HG03378 (cell line): Measurements from ENCODE around the gene CHST11.
"Not testable (repeated sequence)": the region's sequence is repeated elsewhere in the genome, so short reads cannot be mapped to it uniquely, and the experiment has no call there.

Experiments
- ATAC-seq: cut with Tn5 transposase; IDR thresholded peaks from one replicate; pipeline ENCODE4 v1.9.1; 2021; ENCODE audit warnings: mild to moderate bottlenecking, moderate library complexity; ENCODE audit not compliant: unreplicated experiment

Gene CHST11

DNA sequence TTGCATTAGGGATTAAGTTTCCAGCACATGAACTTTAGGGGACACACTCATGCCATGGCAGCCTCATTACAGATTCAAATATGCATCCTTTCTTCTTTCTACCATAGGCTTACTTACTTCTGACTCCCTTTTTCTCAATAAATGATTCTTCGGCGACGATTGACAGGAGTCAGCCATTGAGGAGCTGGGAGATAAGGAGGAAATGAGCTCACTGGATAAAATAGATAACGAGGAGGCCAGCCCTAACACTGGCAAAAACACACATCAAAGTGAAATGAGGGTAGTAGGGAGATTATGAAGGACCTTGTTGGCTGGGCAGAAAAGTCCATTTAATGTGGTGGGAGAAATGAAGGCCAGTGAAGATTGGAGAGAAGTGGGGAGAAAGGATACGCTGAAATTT lies 329.1 kb downstream of the CHST11 start:
- no peak for ATAC-seq

DNA sequence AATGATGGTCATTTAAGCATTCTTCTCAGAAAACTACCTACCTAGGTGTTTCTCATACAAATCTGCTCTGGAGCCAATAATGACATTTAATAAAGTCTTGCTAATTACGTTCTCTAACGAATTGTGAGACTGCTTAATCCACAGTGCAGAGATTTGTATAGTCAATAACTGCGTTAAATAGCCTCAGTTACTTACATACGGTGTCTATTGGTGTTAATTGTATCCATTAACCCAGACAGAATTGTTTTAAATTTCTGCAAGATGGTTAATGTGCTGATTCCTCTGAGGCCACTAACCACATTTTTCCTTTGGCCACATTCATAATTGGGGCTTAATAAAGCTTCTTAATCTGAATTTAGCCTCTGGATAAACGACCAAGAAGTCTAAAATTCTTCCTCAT lies 329.6 kb downstream of the CHST11 start:
- no peak for ATAC-seq

DNA sequence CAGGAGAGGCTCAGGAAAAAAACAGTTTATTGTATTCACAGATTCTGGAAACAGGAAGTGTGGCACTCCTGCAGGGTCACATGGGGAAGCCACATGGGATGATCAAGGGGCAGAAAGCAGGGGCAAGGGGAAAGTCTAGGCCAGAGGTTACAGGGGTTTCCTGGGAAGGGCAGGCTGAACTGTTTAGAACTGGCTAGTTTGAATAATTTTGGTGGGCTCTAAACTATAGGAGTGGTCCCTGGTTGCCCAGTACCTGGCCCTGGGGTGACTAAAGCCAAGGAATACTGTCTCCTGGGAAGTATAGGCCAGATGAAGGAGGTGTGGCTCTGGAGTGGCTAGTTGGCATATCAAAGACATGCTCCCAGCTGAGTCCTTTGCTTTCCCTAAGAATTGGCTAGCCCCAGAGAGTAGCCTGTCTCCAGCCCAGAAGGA lies 332.1 kb downstream of the CHST11 start:
- ATAC-seq, result no peak

DNA sequence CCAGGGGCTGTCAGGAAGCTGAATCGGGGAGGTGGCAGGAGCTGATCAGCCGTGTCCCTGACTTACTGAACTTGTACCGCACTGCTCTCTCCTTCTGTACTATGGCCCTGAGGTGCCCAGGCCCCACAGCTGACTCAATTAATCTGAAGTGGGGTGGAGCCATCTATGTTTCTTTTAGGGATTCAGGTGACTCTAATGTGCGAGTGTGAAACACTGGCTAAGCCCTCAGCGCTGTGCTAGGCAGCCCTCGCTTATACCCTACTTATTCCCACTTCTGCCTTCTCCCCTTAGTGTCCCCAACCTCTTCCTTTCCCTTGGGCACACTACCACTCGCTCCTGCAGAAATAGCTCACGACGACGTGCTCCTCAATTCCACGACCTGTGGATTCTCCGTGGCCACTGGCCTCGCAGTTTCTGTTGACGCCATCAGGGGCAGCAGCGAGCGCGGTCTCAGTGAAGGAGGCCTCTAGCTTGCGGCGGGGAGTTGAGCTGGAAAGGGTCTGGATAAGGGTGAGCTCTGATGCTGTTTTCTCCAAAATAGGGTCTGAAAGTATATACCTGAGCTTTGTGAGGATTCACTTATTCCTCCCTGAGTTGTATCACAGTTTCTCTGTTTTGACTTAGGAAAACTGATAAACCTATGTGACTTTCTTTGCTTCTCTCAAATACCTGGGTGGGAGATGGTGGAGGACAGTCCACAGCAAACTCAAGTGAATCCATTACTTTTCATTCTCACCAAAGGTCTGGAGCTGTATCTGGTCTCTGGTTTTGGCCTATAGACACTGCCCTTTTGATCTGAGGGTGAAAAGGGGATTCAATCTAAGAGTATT lies 333.8 kb downstream of the CHST11 start:
- no peak for ATAC-seq

DNA sequence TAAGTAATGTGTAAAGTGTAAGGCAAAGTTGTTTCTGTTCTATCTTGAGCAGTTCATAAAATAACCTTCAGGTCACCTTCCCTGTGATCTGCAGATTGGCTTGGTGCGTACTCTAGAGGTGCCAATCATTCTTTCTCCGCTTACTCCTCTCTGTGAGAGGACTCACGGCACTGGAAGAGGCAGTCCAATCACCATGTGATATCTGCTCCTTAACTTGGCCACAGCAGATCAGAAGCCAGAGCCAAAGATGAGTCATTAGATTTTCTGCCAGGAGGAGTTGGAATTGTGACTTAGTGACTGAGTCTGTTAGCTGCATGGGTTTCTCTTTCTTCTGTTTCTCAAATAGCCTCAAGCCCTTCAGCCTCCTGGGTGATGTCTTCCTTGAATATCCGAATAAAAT lies 335.8 kb downstream of the CHST11 start:
- ATAC-seq, result no peak

DNA sequence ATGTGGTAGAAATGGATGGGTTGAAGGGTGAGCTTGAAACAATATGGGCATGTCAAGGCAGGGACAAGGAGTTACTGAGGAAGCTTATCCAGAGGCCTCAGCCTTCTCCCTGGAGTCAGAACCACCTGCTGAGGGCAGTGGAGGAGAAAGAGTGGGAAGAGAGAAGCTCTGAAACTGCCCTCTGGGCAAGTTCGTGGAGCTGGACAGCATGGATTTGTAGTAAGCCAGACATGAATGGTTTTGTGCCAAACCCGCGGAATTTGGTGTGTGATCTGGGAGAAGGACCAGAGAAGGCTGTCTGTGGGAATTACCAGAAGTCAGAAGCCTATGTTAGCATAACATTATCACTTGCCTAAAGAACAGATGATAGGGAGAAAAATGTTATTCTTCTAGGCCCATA lies 336.5 kb downstream of the CHST11 start:
- no peak for ATAC-seq

DNA sequence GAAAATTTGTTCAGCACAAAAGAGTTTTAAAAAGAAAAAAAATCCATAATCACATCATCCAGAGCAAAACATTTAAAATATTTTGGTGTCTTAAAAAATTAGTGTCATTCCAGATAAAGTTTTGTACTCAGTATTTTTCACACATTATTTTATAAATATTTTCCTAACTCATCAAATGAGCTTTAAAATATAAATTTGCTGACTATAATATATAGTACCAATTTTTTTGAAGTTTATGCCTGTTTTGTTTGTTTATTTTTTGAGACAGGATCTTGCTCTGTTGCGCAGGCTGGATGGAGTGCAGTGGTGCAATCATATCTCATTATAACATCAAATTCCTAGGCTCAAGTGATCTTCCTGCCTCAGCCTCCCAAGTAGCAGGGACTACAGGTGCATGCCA lies 337.2 kb downstream of the CHST11 start:
- no peak for ATAC-seq

DNA sequence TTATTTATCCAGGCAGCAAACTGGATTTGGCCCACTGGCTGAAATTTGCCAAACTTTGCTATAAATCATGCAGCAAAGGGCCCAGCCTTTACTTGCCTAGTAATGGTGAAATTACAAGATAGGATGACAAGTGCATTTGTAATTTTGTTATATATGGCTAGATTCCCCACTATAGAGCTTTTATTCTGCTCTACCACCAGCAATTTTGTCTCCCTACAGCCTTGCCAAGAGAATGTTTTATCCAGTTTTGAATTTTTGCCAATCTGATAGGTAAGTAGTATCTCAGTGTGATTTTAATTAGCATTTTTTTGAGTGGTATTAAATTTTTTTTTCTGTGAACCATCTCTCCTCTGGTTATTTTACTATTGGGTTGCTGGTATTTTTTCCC lies 339.7 kb downstream of the CHST11 start:
- no peak for ATAC-seq

DNA sequence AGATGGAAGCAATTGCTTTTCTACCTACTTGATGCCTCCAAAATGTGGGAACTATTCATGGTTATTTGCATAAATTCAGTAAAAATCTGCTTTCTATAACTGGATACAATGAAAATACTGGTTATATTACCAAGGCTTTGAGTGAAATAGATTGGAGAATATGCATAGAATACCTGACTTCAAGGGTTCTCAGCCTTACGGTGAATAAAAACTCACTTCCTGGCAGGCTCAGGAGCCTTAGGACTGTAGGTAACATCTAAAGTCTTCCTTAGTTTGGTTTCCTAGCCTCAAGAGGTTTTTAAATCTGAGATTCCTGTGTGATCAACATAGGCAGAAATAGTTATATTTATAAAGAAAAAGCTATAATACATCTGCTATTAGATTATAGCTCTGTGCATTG lies 342.7 kb downstream of the CHST11 start:
- no peak for ATAC-seq

DNA sequence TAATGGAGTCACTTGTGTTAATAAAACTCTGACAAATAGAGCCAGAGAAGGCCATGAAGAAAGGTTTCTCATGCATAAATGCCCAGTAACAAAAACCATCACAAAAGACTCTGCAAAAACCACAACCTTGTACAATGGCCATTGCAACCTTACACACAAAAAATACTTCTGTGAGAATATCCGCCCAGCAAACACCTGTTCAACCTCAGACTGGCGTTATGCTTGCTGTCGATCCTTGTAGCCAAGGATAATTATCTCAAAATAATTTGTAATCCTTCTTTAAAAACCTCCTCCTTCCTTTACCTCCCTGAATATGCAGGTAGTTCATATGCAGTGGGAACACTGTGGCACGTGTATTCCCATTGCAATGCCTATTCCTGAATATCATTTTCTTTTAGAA lies 344.3 kb downstream of the CHST11 start:
- no peak for ATAC-seq

DNA sequence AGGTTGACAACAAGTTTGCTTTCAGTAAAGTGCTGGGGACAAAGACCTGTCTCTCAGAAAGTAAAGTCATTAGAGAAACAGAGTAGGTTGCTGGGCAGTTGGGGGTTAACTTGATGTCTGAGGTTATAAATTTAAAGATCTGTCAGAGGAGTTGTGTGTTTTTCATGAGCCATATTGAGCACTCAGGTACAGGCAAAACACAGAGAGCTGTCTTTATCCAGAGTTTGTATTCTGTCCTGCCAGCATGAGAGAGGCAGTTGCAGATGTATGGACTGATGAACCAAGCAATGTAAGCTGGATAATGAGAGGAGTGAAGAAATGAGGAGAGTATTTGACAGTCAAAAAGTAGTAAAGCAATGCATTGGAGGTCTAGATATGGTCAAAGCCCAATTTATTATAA lies 344.7 kb downstream of the CHST11 start:
- ATAC-seq, result no peak

DNA sequence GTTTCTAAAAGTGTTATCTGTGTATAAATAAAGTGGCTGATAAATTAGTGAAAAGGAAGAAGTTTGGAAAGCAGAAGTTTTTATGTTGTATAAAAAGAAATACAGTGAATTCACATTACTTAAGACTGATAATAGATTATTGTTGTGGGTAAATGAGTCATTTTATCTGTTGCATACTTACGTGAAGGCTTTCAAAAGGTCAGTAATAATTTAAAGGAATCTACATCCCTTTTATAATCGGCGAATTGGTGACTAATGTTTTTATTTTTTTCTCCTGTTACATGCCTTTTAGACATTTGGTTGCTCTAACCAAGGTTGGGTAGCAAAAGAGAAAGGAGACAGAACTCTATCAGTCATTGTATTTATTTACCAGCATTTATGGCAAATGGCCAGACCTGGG lies 345.5 kb downstream of the CHST11 start:
- no peak for ATAC-seq

DNA sequence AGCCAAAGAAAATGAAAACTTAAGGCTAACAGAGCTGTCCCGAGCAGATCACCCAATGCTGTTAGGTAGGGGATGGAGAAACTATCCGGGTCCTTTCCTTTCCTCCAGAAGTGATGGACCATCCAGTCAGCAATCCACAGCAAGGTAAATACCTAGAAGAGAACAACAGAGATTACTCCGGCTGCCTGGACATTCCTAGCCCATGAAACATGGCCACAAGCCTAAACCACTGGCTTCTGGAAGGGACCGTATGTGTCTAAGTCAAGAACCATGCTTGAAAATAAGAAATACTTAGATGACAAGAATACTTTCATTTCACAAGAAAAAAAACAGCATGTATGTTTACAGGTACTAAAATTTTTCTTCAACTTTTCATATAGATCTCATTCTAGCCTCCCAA lies 348.4 kb downstream of the CHST11 start:
- no peak for ATAC-seq

DNA sequence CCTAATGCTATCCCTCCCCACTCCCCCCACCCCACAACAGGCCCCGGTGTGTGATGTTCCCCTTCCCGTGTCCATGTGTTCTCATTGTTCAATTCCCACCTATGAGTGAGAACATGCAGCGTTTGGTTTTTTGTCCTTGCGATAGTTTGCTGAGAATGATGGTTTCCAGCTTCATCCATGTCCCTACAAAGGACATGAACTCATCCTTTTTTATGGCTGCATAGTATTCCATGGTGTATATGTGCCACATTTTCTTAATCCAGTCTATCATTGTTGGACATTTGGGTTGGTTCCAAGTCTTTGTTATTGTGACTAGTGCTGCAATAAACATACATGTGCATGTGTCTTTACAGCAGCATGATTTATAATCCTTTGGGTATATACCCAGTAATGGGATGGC lies 349.4 kb downstream of the CHST11 start:
- not testable (repeated sequence) for ATAC-seq

DNA sequence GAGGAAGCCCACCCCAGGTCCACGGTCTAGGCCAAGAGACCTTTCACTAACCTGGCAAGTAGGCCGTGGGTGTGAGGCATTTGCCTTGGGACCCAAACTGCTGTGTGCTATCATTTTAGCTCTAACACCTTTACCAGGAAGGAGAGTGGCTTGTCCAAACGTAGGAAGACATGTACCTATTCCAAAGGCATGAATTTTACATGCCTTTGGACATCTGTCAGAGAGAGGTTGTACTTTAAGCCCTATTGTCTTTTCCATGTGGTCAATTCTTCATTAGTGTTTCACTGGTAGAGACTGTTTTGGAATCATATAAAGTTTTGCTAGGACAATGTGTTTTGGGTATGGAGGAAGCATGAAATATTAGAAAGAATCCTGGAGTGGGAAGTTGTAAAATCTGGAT lies 352.5 kb downstream of the CHST11 start:
- ATAC-seq, result no peak

DNA sequence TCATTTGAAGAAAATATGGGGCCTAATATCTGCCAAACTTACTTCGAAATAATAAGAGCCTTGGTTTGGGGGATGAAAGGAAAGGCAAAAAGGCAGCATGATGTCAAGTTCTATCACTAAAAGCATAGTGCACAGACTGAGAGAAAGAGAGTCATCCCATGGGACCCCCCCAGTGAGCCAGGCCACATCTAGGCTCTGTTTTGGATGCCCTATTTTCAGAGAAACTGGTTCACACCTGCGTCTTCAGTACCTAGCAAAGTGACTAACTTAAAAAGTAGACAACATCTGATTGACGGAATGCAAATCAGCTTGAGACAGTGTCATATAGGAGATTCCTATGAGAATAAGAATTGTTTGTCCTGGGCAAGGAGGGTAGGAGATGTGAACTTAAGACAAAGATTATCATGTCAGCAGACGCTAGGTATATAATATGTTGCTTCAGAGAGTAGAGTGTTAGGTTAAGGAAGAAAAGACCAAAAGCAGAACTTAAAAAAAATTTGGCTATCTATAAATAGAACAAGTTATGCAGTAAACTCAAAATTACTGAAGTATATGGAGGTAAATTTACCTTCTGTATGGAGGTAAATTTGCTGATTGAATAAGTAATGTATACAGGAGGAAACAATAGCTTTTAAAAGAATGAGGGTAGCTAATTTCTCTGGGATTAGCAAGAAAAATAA lies 353.1 kb downstream of the CHST11 start:
- no peak for ATAC-seq
